C4-2B (cell line): ENCODE results near the gene RAB11A.

Experiments
- H3K27ac ChIP-seq: fragments of 450-650 bp; 2 replicates; pipeline ENCODE4 v1.5.1; 2017
- CTCF ChIP-seq: fragments of 450-650 bp; conservative IDR thresholded peaks from 2 replicates; pipeline ENCODE4 v1.5.1; 2017; ENCODE audit warnings: mild to moderate bottlenecking
- ZFX ChIP-seq: fragments of 450-650 bp; IDR thresholded peaks from 2 replicates; pipeline ENCODE4 v1.6.1; 2017

Gene RAB11A

GRCh38 chr15:65881766-65882434, 12.6 kb downstream of the RAB11A start:
- TF ChIP-seq CTCF = no peak
- TF ChIP-seq ZFX = no peak
- H3K27ac ChIP-seq = no peak overlapping the region

- TF ChIP-seq CTCF (no peak), ZFX (no peak)
- H3K27ac ChIP-seq = no peak overlapping the region
Observed at GRCh38 chr15:65883571-65883970, 14.3 kb downstream of the RAB11A start.

GRCh38 chr15:65884511-65884910, 15.2 kb downstream of the RAB11A start:
- TF ChIP-seq ZFX = no peak
- TF ChIP-seq CTCF = no peak
- H3K27ac ChIP-seq = no peak overlapping the region

- H3K27ac ChIP-seq = no peak overlapping the region
- TF ChIP-seq ZFX (no peak), CTCF (no peak)
Observed at GRCh38 chr15:65885668-65886218, 16.5 kb downstream of the RAB11A start.

- TF ChIP-seq CTCF (no peak), ZFX (no peak)
- H3K27ac ChIP-seq = no peak overlapping the region
Observed at GRCh38 chr15:65887565-65887964, 18.3 kb downstream of the RAB11A start.

- TF ChIP-seq CTCF (no peak), ZFX (no peak)
- no peak overlapping the region for H3K27ac ChIP-seq
Observed at GRCh38 chr15:65888981-65889380, 19.7 kb downstream of the RAB11A start.

- TF ChIP-seq ZFX (no peak), CTCF (no peak)
Observed at GRCh38 chr15:65893060-65893459, 23.8 kb downstream of the RAB11A start.

More at GRCh38 chr15:65893060-65893459, 23.8 kb downstream of the RAB11A start:
- H3K27ac ChIP-seq = no peak overlapping the region
